ENCODE measurements around the gene TSPAN9.

TSPAN9 gene

DNA sequence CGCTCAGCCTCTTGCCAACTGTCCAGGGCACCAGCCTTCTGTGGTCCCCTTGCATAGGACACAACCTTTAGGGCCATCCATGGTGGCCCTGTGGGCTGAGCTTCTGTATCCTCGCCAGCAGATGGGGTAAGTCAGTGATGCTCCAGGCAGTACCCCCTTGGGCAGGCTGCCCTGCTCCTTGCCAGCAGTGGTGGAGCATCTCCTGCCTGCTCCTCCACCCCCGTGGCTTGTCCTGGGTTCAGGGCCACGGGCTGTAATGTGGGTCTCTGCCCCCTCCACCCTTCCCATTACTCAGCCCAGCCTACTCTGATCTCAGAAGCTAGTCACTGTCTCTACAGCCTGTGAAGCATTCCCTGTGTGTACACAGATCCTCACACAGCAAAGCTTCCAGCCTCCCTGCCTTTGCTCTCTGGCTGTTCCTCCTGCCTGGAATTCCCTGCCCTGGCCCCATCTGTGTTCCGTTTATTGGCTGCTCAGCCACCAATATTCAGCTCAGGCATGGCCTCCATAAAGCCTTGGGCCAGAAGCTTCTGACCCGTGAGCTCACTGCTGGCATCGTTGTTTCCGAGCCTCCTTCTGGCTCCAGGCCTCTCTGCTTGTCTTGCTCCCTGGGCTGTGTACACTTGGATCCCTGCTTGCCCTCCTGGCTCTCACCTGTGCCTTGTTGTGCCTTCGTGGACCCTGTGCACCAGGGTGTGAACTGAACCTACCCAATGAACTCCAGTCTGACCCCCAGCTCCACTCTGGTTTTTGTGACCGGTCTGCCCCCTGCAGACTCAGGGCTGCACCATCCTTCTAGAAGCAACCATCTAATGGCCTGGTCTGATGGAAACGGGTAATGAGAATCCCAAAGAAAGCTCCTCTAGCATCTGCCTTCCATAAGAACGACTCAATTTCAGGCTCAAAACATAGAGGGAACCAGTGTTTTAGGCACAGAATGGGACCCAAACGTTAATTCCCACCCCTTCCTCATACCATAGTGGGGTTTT lies 236.8 kb downstream of the TSPAN9 start:
- DNase-seq (ENCODE audit: low read depth, low spot score), result peak; percentile 36

DNA sequence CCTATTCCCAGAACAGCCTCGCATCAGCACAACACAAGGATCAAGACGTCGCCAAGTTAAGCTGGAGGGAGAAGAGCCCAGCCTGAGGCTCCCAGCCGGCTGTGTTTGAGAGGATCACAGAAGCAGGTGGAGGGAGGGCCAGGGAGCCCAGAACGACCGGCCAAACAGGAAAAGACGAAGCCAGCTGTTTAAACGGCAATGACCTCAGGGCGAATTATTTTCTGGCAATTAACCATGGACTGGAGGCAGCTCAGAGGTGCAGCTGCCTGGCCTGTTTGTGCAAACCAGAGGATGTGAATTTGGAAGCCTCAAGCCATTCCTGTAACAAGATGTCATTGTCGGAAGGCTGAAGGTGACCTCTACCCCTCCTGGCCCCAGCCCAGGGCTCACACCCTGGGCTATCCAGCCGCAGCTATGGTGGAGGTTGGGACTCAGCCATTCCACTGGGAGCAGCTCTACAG lies 238.1 kb downstream of the TSPAN9 start:
- DNase-seq (ENCODE audit: low read depth, low spot score), result no peak

DNA sequence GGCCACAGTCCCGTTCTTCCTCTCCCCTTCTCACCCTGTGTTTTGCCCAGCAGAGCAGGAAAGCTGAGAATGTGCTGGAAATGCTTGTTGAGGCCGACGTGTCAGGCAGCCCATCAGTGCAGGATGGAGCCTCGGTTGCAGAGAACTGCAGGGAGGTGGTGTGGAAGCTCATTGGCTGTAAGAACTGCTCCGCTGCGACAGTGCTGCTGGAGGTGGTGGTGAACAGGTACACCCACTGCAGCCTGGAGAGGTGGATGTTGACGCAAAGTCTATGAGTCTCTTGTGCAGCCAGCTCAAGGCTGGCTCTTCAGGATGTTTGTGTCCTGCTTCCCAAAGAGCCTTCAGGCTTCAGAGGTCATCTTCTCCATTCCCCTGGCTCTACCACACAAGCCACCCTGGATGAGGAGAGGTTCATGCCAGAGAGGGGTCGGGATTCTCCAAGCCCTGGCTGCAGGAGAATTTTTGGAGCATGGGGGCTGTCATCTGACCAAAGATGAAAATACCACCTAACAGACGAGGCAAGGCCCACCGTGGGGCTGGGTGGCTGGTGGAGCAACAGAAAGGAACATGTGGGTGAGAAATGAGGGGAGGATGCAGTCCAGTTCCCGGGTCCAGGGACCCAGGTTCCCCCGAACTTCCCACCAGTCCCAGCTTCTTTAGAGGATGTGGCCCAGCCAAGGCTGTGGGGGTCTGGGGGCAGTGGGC lies 239.7 kb downstream of the TSPAN9 start:
- DNase-seq (ENCODE audit: low read depth, low spot score), result no peak

DNA sequence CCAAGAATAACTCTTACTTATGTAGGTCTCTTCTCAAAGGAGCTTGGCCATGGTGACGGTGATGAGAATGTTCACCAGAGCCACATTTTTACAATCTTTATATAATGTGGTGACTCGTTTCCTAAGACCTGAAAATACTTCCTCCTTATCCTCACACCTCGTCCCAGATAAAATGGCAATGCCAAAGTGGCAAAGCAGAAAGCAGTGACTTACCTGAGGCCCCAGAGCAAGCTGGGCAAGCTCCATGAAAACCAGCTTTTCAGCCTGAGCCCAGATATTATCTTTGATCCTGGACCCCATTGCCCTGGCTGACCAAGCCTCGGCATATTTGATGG lies 240.3 kb downstream of the TSPAN9 start:
- no peak for DNase-seq (ENCODE audit: low read depth, low spot score)

DNA sequence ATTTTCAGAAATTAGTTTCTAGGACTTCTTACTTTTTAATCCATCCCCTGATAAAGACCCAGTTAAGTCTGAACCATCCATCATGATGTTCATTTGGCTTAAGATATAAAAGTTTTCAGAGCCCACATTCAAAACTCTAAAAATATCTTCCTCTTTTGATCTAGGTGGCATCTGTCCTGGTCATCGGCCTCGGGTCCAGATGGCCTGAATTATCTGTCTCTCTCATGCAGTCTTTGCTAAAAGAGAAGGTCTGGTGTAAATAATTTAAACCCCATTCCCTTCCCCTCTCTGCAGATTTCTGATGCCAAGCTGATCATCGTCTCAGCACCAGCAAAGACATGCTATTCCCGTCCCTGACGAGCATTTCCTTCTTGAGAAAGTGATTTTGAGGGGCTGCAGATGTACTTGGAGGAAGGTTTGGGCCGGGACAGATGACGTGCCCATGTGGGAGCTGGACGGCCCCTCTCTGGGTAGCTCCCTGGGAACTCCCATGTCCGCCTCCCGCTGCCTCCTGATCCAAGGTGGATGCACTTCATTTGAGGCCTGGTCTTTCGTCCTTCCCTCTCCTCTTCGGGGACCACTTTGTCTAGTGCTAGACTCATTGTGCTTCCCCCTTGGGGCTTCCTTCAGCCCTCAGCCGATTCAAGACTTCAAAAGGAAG lies 240.8 kb downstream of the TSPAN9 start:
- no peak for DNase-seq (ENCODE audit: low read depth, low spot score)

DNA sequence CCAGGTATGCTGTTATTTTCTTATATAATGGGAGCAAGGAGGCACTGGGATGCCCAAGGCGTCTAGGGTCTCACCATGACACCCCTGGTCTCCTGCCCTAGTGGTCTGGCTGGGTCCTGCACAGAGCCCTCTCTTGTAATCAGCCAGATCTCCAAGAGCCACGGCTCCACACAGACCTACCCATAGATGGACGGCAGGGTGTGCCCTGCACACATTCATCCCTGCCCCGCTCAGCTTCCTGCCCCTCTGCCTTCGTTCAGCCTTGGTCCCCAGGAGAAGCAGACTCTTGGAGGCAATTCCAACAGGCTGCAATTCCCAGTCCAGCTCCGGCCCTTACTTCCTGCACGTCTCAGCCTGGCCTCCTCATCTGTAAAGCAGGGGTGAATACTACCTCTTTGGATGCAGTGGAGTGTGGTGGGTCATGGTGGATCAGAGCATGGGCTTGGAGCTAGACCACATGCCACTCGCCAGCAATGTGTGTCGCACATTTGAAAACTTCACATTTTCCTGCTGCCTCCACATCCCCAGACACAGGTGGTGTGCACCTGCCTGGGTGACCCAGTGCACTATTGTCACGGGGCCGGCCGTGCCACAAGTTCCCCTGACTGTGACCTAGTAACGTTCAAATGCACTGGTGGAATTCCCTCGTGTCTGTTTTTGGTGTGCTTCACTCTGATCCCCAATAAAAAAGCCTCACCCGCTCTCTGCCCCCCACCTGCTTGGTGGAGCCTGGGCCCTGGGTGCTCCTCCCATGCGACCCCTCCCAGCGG lies 242.7 kb downstream of the TSPAN9 start:
- no peak for DNase-seq (ENCODE audit: low read depth, low spot score)

DNA sequence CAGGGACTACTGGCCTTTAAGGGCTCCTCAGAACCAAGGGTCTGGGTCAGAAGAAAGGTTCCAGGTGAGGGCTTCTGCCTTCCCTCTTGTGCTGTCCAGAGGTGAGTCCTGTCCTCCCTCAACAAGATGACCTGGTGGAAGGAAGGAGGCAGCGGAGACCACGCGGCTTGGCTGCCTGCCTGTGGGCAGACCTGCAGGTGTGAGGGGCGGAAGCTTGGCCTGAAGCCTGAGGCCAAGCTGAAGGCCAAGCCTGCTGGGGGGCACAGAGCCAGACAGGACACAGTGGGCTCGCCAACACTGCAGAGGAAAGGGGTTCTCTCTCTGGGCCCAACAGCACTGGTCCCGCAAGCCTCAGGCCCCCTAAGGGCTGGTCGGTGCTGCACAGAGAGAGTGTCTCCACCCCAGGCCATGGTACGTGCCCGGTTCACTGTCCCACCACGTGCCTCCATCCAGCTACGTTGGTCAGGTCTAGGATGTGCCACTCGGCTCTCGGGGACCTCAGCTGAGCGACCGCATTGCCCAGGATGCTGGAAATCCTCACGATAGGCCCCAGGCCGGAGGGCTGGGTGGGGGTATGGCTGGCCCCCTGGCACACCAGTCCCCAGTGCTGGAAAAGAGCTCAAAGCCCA lies 243.8 kb downstream of the TSPAN9 start:
- DNase-seq (ENCODE audit: low read depth, low spot score), result no peak

DNA sequence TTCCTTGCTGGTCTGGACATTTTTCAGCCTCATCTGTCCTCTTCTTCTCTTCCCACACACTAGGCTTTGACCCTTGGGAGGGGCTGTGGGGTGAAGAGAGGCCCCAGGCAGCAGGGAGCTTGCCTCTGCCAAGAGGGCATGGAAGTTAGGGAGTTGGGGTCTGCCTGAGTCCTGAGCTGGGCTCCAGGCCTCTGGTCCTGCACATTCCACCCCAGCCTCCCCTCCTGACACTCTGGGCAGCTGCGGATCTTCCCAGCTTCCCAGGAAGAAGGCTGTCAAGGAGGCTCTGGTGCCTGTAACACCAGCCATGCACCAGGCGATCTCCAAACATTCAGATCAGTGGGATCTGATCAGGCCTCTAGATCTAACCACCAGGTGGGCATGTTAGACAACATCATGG lies 244.7 kb downstream of the TSPAN9 start:
- DNase-seq (ENCODE audit: low read depth, low spot score), result no peak

DNA sequence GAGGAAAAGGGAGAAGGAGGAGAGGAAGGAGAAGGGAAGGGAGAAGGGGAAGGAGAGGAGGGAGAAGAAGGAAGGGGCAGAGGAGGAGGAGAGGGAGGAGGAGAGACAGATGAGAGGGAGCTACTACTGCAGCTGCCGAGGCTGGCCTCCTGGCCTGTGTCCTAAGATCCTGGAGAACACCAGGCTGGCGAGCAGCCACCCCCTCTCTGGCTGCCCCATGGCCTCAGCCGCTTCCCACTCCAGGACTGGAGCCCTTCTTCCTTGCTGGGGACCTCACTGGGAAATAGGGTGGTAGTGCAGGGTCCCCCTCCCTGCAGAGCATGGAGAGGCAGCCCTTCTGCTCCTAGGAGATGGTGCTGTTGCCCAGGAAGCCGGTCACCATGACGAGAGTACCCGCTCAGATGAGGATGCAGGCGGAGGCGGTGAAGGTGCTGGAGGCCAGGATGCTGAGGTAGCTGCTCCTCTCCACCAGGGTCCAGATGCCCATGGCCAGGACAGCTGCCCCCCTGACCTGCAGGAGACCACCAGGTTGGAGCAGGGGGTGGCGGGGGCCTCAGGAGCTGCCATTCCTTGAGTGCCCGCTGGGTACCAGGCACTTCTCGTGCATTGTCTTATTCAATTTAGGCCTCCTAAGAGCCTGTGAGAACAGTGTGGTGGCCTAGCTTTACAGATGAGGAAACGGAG lies 246.0 kb downstream of the TSPAN9 start:
- DNase-seq (ENCODE audit: low read depth, low spot score), result no peak

DNA sequence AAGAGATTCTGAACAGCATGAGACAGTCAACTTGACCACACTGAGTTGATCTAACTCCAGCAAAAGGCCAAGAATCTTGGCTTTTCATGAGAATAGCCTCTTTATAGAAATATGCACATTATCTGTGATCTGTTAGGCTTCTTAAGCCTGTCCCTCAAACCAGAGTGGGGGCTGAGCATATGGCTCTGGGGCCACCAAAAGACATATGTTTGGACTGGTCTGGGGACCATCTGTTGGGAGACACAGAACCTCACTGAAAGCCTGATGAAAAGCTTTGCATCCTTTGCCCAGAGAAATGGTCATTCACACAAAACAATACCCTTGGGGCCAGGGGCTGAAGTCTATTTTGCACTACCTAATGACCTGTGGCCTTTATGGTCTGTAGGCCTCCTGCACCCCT lies 248.6 kb downstream of the TSPAN9 start:
- no peak for DNase-seq (ENCODE audit: low read depth, low spot score)

DNA sequence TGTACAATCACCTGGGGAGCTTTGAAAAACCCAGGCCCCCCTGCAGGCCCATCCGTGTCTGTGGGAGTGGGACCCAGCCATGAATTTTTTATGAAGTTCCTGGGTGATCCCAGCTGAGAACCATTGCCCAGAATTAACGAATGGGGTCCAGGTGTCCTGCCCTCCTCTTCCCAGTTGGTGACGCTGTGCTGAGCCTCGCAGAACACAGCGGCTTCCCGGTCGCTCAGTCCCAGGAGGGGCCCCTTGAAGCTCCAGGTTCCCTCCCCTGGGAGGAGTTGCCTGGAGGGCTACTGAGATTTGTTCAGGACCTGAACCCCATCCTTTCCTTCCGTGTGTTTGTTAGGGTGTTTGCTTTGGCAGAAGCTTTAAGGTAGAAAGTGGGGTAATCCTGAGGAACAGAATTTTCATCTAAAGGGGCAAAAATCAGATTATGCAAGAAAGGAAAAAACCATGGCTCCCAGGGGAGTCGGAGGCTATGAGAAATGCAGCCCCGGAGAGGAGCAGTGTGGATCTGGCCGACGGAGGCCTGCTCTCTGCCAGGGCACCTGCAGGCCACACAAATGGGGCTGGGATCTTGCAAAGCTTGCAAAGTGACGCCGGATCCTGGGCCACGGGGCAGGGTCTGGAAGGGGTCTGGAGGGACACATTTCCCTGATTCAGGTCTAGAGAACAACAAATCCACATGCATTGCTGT lies 249.1 kb downstream of the TSPAN9 start:
- DNase-seq (ENCODE audit: low read depth, low spot score), result no peak

DNA sequence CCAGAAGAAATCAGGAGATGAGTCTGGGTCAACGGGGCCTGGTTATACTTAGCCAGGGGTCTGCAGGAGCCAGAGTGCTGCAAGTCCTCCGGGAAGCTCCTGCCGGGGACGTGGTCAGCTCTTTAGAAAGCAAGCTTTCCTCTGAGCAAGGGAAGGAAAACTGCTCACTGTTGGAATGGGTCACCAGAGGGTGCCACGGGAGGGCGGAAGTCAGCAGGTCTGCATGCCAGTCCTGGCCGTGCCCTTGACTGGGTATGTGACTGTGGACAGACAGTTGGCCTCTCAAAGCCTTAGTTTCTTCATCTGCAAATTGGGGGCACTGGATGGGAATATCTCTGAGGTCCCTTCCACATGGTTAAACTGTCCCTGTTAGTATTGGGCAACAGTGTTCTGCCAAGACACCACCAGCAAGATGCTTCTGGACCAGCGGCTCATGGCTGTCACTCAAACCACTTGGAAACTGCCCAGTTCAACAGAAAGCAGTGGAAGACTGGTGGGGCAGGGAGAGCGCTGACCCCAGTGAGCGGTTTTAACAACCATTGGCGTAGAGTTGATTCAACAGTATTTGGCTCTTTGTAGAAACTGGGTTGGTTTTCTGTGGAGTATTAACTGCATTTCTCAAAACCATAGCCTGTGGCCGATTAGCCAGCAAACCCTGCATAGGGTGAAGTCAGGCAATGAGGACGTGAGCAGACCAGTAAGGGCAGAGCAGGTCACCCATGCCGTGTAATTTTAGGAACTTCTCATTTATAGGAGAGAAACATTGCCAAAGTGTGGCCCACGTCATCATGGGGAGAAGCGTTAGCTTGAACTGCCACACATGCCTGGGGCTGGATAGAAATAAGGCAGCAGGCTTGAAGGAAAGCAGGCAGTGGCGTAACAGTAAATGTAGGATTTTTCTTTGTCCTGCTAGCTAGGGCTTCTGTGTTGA lies 249.9 kb downstream of the TSPAN9 start:
- no peak for DNase-seq (ENCODE audit: low read depth, low spot score)

DNA sequence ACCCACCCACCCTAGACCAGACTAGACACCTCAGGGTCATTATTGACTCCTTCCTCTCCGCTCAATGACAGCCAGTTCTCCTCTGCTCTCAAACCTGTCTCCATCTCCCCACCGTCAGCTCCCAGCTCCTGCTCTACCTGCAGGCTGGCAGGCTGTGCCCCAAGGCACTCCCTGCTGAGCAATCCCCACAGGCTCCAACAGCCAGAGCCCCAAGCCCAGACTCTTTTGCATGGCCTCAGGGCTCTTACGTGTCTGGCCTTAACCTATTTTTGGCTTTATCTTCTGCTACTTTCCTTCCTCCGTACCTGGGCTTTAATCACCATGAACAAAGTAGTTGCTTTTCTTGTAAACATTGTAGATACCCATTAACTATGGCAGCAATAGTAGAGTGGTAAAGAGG lies 250.9 kb downstream of the TSPAN9 start:
- no peak for DNase-seq (ENCODE audit: low read depth, low spot score)

DNA sequence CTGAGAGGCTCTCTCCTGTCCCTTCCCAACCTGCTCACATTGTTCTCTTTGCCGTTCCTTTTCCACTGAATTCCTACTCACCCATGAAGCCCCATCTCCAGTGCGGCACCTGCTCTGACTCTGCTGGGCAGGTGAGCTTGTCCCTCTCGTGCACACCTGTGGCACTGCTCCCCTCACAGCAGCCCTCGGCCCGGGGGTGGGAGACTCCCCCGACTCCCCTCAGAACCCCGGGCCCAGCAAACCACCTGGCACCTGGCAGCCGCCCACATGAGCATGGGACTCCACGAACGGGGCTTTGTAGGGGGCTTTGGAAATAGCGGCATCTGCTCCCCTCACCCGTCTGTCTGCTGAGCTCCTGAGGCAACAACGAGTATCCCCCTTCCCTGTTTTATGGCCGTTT lies 251.4 kb downstream of the TSPAN9 start:
- DNase-seq (ENCODE audit: low read depth, low spot score), result no peak

DNA sequence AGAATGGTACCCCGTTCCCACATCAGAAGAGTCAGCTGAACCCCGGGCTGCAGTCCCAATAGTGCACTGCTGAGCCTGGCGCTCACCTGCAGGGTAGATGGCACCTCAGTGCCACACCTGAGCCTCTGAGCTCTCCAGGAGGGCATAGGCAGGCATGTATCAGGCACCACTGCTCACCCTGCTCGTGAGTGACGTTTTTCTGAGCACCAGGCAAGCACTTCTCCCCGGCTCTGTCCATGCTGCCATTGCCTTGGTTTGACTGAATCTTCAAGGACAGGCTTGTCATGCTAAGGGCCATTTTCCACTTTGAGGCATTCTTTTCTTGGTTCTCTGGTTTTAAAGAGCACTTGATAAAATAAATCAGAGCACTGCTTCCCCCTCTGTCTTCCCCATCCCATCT lies 252.2 kb downstream of the TSPAN9 start:
- no peak for DNase-seq (ENCODE audit: low read depth, low spot score)

DNA sequence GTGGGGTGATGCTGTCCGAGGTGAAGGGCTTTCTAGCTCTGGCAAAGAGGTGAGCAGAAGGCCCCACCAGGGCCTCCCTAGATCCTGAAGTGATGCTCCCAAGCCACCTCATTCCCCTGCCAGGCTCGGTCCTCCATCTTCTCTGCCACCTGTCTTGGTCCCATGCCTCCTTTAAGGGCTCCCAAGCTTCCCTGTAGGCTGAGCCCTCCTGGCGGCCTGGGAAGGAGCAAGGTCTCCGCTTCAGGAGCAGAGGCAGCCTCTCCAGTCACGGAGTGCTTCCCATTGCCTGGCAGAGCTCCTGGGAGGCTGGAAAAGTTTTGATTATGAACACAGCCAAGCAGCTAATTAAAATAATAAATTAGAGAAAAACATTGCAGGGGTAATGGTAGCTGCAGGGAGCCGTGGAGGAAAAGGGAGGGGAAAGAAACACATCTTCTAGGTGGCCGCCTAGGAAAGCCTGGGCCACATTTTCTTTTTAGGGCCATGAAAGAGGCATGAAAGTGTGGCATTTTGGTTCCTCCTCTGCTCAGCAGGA lies 253.9 kb downstream of the TSPAN9 start:
- DNase-seq (ENCODE audit: low read depth, low spot score), result no peak

DNA sequence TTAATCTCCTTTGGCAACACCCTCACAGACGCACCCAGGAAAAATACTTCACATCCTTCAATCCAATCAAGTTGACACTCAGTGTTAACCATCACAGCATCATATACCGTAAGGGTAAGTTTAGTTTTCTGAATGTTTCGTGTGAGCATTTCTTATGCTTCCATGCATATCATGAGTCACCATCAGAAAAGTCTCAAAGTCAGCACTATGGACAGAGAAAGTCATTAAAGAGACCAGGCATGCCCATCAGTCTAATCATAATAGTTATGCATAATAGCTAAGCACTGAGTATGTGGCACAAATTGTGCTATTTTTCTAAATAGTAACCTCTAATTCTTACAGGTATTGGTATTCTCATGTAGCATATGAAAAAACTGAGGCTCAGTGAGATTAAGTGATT lies 255.0 kb downstream of the TSPAN9 start:
- DNase-seq (ENCODE audit: low read depth, low spot score), result peak; percentile 39

DNA sequence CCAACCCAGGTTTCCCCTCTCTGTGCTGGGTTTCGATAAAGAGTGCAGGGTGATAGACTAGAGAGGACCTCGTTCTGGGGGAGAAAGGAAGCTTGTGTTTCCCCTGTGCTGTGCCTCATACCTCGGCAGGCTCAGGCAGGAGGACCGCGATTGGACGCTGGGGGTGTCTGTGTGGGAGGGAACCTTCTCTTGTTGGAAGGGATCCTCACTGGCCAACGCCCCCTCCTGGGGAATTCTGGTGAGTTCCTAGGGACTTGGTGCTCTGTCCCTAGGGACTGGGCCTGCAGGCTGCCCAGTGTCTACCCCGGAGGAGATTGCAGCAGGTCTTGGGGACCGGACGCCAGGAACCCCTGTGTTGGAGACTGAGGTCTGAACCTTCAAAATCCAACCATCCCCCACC lies 256.4 kb downstream of the TSPAN9 start:
- DNase-seq (ENCODE audit: low read depth, low spot score), result no peak

DNA sequence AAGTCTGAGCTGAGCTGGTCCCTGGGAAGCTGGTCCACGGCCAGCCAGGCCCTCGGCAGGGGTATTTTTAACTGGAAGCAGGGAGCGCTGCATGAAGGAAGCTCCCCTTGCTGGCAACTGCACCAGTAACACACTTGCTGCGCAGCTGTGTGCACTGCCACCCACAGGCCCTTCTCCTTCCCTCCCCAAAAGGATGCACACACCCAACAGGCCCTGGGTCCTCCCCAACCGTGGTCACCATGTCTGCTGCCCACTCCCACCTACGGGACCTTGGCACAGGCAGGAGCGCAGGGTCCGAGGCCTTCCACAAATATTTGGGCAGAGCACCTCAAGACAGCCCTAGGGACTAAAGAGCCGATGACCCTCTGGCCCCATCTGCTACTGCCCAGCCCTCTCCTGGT lies 256.8 kb downstream of the TSPAN9 start:
- DNase-seq (ENCODE audit: low read depth, low spot score), result no peak

All from astrocyte of the hippocampus (primary cell).